WERI-Rb-1 (cell line): ENCODE measurements around the gene COL9A2.

Experiments
- DNase-seq: peaks from one replicate; pipeline ENCODE4 v3.0.0-alpha.2; 2020
- H3K27ac ChIP-seq: fragments of 250-450 bp; sonication (Bioruptor Pico); 2 replicates; pipeline ENCODE4 v1.5.1; 2020; ENCODE audit warnings: mild to moderate bottlenecking, moderate library complexity
- H3K27me3 ChIP-seq: fragments of 250-450 bp; sonication (Bioruptor Pico); 2 replicates; pipeline ENCODE4 v1.5.1; 2021; ENCODE audit warnings: mild to moderate bottlenecking, low read depth, moderate library complexity; ENCODE audit not compliant: insufficient read depth, severe bottlenecking
- H3K36me3 ChIP-seq: fragments of 250-450 bp; sonication (Bioruptor Pico); 2 replicates; pipeline ENCODE4 v1.5.1; 2020; ENCODE audit warnings: mild to moderate bottlenecking, moderate library complexity
- H3K4me3 ChIP-seq: 2 replicates; pipeline ENCODE4 v1.5.1; 2011; ENCODE audit warnings: low read depth, mild to moderate bottlenecking, control low read depth, low read length
- H3K9me3 ChIP-seq: fragments of 250-450 bp; sonication (Bioruptor Pico); 2 replicates; pipeline ENCODE4 v1.5.1; 2021; ENCODE audit warnings: mild to moderate bottlenecking, moderate library complexity; ENCODE audit not compliant: severe bottlenecking
- CTCF ChIP-seq: IDR thresholded peaks from 2 replicates; pipeline ENCODE4 v1.5.1; 2011; ENCODE audit warnings: low read depth, mild to moderate bottlenecking, control low read depth, inconsistent platforms, low read length

COL9A2 gene

GRCh38 chr1:40251456-40251855 lies 65.6 kb downstream of the COL9A2 start:
- Histone ChIP-seq H3K27ac (no peak overlapping the region), H3K36me3 (no peaks in the 10 kb centered on the region), H3K27me3 (no peaks in the 10 kb centered on the region), H3K4me3 (no peak overlapping the region), H3K9me3 (no peaks in the 10 kb centered on the region)
- no peak for TF ChIP-seq CTCF
- no peak for DNase-seq
